ENCODE data around the gene ATP6V1A. TPM values are rescaled to one million over a fixed set of nuclear protein-coding genes. Genes with fewer than 3 reads are reported as not detected.

The ATP6V1A gene
- total RNA-seq, 1 experiment from 2014 or later = 73.4 TPM

DNA sequence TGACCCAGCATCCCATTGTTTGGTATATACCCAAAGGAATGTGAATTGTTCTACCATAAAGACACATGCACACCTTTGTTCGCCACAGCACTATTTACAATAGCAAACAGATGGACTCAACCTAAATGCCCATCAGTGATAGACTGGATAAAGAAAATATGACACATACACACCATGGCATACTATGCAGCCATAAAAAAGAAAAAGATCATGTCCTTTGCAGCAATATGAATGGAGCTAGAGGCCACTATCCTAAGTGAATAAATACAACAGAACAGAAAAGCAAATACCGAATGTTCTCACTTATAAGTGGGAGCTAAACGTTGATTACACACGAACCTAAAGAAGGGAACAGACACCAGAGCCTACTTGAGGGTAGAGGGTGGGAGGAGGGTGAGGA lies 39.0 kb upstream of the ATP6V1A start:
- Histone ChIP-seq H3K9me3 (ENCODE audit: control insufficient read depth, low read depth, low read length) (no peaks in the 10 kb centered on the region), H4K20me1 (ENCODE audit: control insufficient read depth, insufficient read depth, insufficient read length) (no peaks in the 10 kb centered on the region), H3K79me2 (ENCODE audit: insufficient read depth, low read length) (no peaks in the 10 kb centered on the region), H2AFZ (ENCODE audit: low read length) (no peak overlapping the region), H3K27me3 (ENCODE audit: insufficient read depth, low read length) (no peaks in the 10 kb centered on the region), H2BK20ac (ENCODE audit: low read depth, low read length, poor library complexity, severe bottlenecking) (no peak overlapping the region), H3K56ac (ENCODE audit: insufficient read length, low read depth, low read length) (no peak overlapping the region), H3K4me2 (ENCODE audit: insufficient read depth, insufficient read length, low read length) (no peak overlapping the region), H3T11ph (ENCODE audit: low read length) (no peak overlapping the region), H3K4ac (ENCODE audit: low read depth, low read length) (no peak overlapping the region), H2BK15ac (ENCODE audit: low read depth, low read length) (no peak overlapping the region), H3K4me1 (ENCODE audit: insufficient read depth, low read length) (no peaks in the 10 kb centered on the region), H3K14ac (ENCODE audit: insufficient read depth, low read length) (no peak overlapping the region), H2BK5ac (ENCODE audit: insufficient read length, low read length) (no peak overlapping the region), H4K8ac (replicated peaks; ENCODE audit: insufficient read length, low read depth, low read length) (no peak overlapping the region), H3K79me1 (ENCODE audit: insufficient read depth, low read depth, low read length, poor library complexity, severe bottlenecking) (no peaks in the 10 kb centered on the region), H3K9ac (ENCODE audit: extremely low read depth, insufficient read length, low read length) (no peak overlapping the region), H3K23me2 (ENCODE audit: insufficient read length, low read depth, low read length, poor library complexity, severe bottlenecking) (no peaks in the 10 kb centered on the region), H2BK12ac (ENCODE audit: insufficient read length, low read depth, low read length) (no peak overlapping the region), H3K18ac (ENCODE audit: insufficient read length, low read depth, low read length) (no peak overlapping the region), H3K23ac (ENCODE audit: insufficient read length, low read depth, low read length) (no peak overlapping the region), H3K27ac (ENCODE audit: insufficient read length, low read depth, low read length) (no peak overlapping the region), H2AK5ac (ENCODE audit: insufficient read length, low read length) (no peak overlapping the region), H2BK120ac (ENCODE audit: low read depth, low read length, poor library complexity, severe bottlenecking) (no peak overlapping the region), H4K91ac (ENCODE audit: insufficient read length, low read depth, low read length) (no peak overlapping the region), H4K5ac (ENCODE audit: insufficient read length, low read depth, low read length) (no peak overlapping the region)
- no peak for TF ChIP-seq CTCF (conservative IDR thresholded peaks at IDR 0.05)
- Mint-ChIP-seq H3K9me3 (no peaks in the 10 kb centered on the region), H3K4me3 (no peak overlapping the region), H3K27ac (no peak overlapping the region), H3K27me3 (ENCODE audit: low read depth) (peaks cover 4% of the 10 kb centered on the region), H3K36me3 (ENCODE audit: insufficient read depth in 1 of 3, low read depth in 3 of 3) (no peaks in the 10 kb centered on the region), H3K4me1 (no peaks in the 10 kb centered on the region)
- no peak for DNase-seq
- no CpG with 5 or more reads among the region's 4 CpGs for WGBS (ENCODE audit: extremely low coverage, insufficient read length, low lambda C conversion rate)
